ENCODE data around the gene ADAM19.

DNA sequence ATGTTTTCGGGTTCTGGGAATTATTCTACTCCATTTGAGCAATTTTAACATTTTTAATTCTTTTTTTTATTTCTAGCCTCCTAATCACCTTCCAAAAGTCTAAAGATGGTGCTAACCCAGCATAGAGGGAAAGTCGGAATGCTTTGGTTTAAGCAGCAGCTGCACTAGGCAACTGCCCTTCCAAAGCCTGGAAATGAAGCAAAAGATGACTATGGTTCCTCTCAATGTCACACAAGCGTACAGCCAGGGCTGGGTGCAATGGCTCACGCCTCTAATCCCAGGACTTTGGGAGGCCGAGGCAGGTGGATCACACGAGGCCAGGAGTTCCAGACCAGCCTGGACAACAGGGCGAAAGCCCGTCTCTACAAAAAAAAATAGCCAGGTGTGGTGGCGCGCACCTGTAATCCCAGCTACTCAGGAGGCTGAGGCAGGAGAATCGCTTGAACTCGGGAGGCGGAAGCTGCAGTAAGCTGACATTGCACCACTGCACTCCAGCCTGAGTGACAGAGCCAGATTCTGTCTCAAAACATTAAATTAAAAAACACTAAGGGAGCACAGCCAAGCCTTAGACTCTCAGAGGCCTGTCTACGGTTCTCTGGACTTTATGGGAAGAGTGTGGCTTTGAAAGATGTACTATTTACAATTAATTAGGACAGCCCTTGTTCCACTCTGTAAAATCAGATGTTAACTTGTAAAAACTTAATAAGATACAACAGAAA is 33.1 kb downstream of the ADAM19 start:
- TF ChIP-seq JUND (IDR thresholded peaks at IDR 0.05): no peak
- TF ChIP-seq, protein P1, sequence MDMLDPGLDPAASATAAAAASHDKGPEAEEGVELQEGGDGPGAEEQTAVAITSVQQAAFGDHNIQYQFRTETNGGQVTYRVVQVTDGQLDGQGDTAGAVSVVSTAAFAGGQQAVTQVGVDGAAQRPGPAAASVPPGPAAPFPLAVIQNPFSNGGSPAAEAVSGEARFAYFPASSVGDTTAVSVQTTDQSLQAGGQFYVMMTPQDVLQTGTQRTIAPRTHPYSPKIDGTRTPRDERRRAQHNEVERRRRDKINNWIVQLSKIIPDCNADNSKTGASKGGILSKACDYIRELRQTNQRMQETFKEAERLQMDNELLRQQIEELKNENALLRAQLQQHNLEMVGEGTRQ (IDR thresholded peaks at IDR 0.05; ENCODE audit: borderline replicate concordance, low read depth, low read length): no peak
- no peak for TF ChIP-seq MEF2A (IDR thresholded peaks at IDR 0.05; ENCODE audit: borderline replicate concordance, low read depth)
- TF ChIP-seq, protein P2, sequence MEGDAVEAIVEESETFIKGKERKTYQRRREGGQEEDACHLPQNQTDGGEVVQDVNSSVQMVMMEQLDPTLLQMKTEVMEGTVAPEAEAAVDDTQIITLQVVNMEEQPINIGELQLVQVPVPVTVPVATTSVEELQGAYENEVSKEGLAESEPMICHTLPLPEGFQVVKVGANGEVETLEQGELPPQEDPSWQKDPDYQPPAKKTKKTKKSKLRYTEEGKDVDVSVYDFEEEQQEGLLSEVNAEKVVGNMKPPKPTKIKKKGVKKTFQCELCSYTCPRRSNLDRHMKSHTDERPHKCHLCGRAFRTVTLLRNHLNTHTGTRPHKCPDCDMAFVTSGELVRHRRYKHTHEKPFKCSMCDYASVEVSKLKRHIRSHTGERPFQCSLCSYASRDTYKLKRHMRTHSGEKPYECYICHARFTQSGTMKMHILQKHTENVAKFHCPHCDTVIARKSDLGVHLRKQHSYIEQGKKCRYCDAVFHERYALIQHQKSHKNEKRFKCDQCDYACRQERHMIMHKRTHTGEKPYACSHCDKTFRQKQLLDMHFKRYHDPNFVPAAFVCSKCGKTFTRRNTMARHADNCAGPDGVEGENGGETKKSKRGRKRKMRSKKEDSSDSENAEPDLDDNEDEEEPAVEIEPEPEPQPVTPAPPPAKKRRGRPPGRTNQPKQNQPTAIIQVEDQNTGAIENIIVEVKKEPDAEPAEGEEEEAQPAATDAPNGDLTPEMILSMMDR (IDR thresholded peaks at IDR 0.05): no peak
- no peak for TF ChIP-seq EZH2phosphoT487 (IDR thresholded peaks at IDR 0.05; ENCODE audit: borderline replicate concordance, low read depth)
- TF ChIP-seq, protein P3, sequence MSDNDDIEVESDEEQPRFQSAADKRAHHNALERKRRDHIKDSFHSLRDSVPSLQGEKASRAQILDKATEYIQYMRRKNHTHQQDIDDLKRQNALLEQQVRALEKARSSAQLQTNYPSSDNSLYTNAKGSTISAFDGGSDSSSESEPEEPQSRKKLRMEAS (IDR thresholded peaks at IDR 0.05; ENCODE audit: low read depth): no peak
- no peak for TF ChIP-seq YY1 (IDR thresholded peaks at IDR 0.05; ENCODE audit: low read depth)
- TF ChIP-seq, protein P4, sequence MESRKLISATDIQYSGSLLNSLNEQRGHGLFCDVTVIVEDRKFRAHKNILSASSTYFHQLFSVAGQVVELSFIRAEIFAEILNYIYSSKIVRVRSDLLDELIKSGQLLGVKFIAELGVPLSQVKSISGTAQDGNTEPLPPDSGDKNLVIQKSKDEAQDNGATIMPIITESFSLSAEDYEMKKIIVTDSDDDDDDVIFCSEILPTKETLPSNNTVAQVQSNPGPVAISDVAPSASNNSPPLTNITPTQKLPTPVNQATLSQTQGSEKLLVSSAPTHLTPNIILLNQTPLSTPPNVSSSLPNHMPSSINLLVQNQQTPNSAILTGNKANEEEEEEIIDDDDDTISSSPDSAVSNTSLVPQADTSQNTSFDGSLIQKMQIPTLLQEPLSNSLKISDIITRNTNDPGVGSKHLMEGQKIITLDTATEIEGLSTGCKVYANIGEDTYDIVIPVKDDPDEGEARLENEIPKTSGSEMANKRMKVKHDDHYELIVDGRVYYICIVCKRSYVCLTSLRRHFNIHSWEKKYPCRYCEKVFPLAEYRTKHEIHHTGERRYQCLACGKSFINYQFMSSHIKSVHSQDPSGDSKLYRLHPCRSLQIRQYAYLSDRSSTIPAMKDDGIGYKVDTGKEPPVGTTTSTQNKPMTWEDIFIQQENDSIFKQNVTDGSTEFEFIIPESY (IDR thresholded peaks at IDR 0.05; ENCODE audit: borderline replicate concordance, low read depth): no peak
- TF ChIP-seq RFX5 (IDR thresholded peaks at IDR 0.05; ENCODE audit: low read length): no peak
- TF ChIP-seq POLR2AphosphoS5 (IDR thresholded peaks at IDR 0.05; ENCODE audit: low read depth, low read length): no peak
- no peak for TF ChIP-seq RAD21 (IDR thresholded peaks at IDR 0.05; ENCODE audit: low read length)

Data from SK-N-SH (cell line).